IPS DF 6.9 (cell line): ENCODE data around the gene INSYN1.

Experiments used
- DNase-seq: peaks from one replicate; pipeline ENCODE4 v3.0.0-alpha.2; 2013; ENCODE audit warnings: low read depth, low spot score
- H3K27ac ChIP-seq: one replicate; pipeline ENCODE4 v1.5.1; 2013; ENCODE audit warnings: low read length, control low read depth
- H3K27me3 ChIP-seq: 2 replicates; pipeline ENCODE4 v1.6.1; 2013; ENCODE audit warnings: mild to moderate bottlenecking, low read length; ENCODE audit not compliant: control insufficient read depth, insufficient read depth
- H3K36me3 ChIP-seq: 2 replicates; pipeline ENCODE4 v1.6.1; 2013; ENCODE audit warnings: low read length; ENCODE audit not compliant: control insufficient read depth, insufficient read depth
- H3K4me1 ChIP-seq: 2 replicates; pipeline ENCODE4 v1.6.1; 2013; ENCODE audit warnings: low read length; ENCODE audit not compliant: control insufficient read depth, insufficient read depth
- H3K4me3 ChIP-seq: 2 replicates; pipeline ENCODE4 v1.5.1; 2013; ENCODE audit warnings: mild to moderate bottlenecking, low read length
- H3K9me3 ChIP-seq: 2 replicates; pipeline ENCODE4 v1.6.1; 2013; ENCODE audit warnings: low read length, inconsistent platforms; ENCODE audit not compliant: control insufficient read depth, insufficient read depth
- WGBS: extraction: QIAGEN DNeasy Blood & Tissue Kit; methylation state at CpG from one replicate; pipeline ENCODE4 v1.1.7; 2013; ENCODE audit warnings: mixed read lengths, missing lambda C conversion rate; ENCODE audit not compliant: insufficient read length, insufficient coverage; 5-methylcytosine and 5-hydroxymethylcytosine counted together

The INSYN1 gene

DNA sequence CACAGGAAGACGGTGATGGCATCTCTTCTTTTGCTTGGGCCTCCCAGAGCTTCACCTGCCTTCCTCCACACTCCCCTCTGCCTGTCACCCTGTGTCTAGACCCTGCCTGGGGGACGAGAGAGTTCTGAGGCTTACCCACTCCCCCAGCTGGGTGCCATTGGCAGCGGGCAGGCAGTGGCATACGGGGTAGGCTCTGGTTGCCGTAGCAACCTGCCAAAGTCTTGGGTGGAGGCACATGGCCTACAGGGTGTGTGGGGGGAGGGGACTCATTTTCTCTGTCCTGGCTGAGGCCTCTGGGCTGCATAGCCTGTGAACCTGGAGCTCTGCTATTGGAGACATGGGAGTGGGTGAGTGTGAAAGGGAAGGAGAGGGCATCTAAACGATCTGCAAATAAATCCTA is 4.4 kb downstream of the INSYN1 start:
- H3K9me3 ChIP-seq: no peaks in the 10 kb centered on the region
- WGBS: no CpG with 5 or more reads among the region's 6 CpGs
- no peak overlapping the region for H3K27ac ChIP-seq
- DNase-seq: no peak
- H3K27me3 ChIP-seq: no peaks in the 10 kb centered on the region
- H3K4me3 ChIP-seq: no peak overlapping the region
- H3K36me3 ChIP-seq: no peaks in the 10 kb centered on the region
- peaks cover 8% of the 10 kb centered on the region for H3K4me1 ChIP-seq

DNA sequence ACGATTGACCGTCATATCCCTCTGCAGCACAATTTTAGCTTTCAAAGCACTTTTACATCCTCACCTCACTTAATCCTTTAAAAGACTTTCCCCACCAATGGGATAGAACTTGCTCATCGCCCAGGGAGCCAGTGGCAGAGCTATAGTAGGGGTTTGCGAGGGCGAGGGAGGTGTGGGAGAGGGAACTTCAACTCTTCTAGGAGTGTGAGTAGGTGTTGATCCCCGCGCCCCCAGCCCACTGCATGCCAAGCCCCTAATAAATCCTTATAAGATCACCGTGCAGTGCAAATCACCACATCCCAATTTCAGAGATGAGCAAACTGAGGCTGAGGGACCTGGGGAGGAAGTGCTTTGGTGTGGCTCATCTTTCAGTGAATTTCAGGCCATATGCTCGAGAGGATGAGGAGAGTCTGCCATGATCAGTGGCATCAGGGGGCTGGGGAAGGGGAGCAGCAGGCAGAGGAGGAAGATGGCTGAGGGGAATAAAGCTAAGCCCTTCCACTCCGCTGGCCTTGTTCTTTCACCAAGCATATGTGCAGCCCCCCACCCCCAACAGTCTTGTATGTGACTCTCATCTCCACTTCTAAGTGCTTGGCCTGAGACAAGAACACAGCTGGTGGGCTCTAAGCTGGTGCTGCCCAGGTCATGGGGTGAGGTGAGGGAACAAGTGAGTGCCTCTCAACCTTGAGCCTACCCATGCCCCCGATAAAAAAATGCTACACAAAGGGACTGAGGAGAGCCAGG is 5.1 kb downstream of the INSYN1 start:
- no peak for DNase-seq
- no CpG with 5 or more reads among the region's 11 CpGs for WGBS

DNA sequence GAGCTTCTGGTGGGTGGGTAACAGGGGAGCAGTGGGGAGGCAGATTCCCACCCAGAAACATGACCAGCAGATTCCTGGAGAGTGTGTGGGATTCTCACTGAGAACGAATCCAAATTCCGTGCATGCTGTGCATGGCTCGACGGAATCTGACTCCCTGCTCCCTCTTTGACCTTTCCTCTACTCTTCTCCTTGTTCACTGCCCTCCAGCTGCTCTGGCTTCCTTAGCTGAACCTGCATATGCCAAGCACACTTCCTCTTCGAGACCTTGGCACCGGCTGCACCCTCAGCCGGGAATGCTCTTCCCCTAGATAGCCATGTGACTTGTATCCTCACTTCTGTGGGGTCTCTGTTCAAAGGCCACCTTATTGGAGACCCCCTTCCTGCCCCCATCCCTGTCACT is 6.3 kb downstream of the INSYN1 start:
- Histone ChIP-seq H3K9me3 (no peaks in the 10 kb centered on the region), H3K27me3 (no peaks in the 10 kb centered on the region), H3K27ac (no peak overlapping the region), H3K4me3 (no peak overlapping the region), H3K4me1 (peaks cover 9% of the 10 kb centered on the region), H3K36me3 (no peaks in the 10 kb centered on the region)
- WGBS: no CpG with 5 or more reads among the region's 7 CpGs
- no peak for DNase-seq

More for the DNA sequence above, 5.1 kb downstream of the INSYN1 start:
- no peaks in the 10 kb centered on the region for H3K9me3 ChIP-seq
- no peaks in the 10 kb centered on the region for H3K27me3 ChIP-seq
- H3K4me1 ChIP-seq: peaks cover 8% of the 10 kb centered on the region
- no peak overlapping the region for H3K27ac ChIP-seq
- H3K36me3 ChIP-seq: no peaks in the 10 kb centered on the region
- no peak overlapping the region for H3K4me3 ChIP-seq

DNA sequence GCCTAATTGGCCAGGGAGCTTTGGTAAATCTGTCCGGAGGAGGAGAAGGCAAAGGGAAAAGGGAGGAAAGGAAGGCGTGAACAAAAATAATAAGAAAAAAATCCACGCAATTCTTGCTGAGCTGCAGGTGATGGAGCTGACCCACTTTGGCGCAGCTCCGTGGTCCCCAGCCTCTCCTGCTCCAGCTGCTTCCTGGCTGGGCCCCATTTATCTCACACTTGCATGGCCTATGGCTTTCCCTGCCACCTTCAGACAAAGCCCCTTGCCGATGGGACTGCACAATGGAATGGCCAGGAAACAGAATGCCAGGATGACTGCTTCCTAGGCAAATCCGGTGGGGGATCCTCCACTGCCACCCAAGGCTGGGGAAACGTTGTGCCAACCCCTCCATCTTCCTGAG is 6.9 kb downstream of the INSYN1 start:
- no peak overlapping the region for H3K4me3 ChIP-seq
- peaks cover 8% of the 10 kb centered on the region; the same call in 1 of the 2 replicates for H3K4me1 ChIP-seq
- no peak for DNase-seq
- no peaks in the 10 kb centered on the region for H3K9me3 ChIP-seq
- no CpG with 5 or more reads among the region's 8 CpGs for WGBS
- H3K36me3 ChIP-seq: no peaks in the 10 kb centered on the region
- no peaks in the 10 kb centered on the region for H3K27me3 ChIP-seq
- H3K27ac ChIP-seq: no peak overlapping the region

DNA sequence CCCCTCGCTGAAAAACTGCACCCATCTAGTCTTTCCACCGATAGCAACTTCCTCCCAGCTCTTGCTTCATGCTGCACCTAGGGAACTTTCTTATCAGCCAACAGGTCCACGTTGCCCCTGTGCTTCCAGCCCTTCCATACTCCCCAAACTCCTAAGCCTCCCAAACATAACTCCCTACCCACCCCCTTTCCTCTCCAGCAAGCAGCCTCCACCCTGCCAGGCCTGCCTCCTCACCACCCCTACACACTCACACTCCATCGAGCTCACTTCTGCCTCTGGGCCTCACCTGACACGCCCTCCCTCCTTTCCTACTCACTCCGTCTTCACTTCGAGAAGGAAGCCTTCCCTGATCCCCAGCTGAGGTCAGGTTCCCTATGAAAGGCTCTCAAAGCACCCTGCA is 8.1 kb downstream of the INSYN1 start:
- no peak overlapping the region for H3K27ac ChIP-seq
- DNase-seq: no peak
- peaks cover 8% of the 10 kb centered on the region; the same call in 1 of the 2 replicates for H3K4me1 ChIP-seq
- no peaks in the 10 kb centered on the region for H3K36me3 ChIP-seq
- no peaks in the 10 kb centered on the region for H3K9me3 ChIP-seq
- H3K4me3 ChIP-seq: no peak overlapping the region
- H3K27me3 ChIP-seq: no peaks in the 10 kb centered on the region
- no CpG with 5 or more reads among the region's 7 CpGs for WGBS

DNA sequence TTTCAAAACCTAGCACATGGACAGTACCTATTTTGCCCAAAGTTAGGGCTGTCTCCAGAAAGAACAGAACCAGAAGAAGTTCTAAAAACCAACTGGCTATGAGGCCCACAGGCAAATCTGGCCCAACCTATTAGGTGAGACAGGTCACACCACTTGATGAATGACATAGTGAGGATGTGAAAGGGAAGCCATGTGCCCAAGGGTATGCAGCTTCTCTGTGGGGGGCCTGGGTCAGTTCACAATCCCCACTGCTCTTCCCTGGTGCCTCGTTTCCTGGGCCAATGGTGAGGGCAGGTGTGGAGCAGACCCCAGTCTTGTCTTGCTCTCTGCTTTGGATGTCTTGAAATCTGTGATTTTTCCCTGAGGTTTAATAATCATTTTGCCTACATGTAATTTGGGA is 8.9 kb downstream of the INSYN1 start:
- no peak overlapping the region for H3K27ac ChIP-seq
- H3K4me1 ChIP-seq: peaks cover 8% of the 10 kb centered on the region; the same call in 1 of the 2 replicates
- H3K4me3 ChIP-seq: no peak overlapping the region
- DNase-seq: no peak
- no CpG with 5 or more reads among the region's 1 CpG for WGBS
- H3K36me3 ChIP-seq: no peaks in the 10 kb centered on the region
- no peaks in the 10 kb centered on the region for H3K27me3 ChIP-seq
- H3K9me3 ChIP-seq: no peaks in the 10 kb centered on the region

DNA sequence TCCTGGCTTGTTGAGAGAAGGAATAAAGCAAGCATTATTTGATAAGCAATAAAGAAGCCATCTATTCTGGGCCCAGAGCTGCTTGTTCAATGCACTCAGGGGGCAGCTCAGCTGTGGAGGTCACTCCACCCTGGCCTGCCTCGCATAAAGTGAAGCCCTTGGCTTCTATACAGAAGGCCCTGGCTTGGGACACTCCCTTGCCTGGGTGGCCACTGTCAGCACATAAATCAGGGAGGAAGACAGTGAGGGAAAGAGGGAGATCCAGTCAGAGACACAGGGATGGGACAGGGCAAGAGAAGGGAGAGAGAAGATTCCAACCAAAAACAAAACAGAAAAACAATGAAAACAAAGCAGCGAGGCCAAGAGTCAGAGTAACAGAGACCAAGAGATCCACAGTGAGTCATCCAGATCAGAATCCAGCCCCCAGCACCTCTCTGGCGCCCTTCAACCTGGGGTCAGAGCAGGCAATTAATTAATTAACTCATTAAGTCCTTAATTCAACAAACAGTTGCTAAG is 11.8 kb downstream of the INSYN1 start:
- Histone ChIP-seq H3K27me3 (no peaks in the 10 kb centered on the region), H3K27ac (no peak overlapping the region), H3K9me3 (no peaks in the 10 kb centered on the region), H3K4me1 (peaks cover 4% of the 10 kb centered on the region; the same call in 1 of the 2 replicates), H3K36me3 (no peaks in the 10 kb centered on the region), H3K4me3 (no peak overlapping the region)
- no peak for DNase-seq
- WGBS: no CpG with 5 or more reads among the region's 3 CpGs

DNA sequence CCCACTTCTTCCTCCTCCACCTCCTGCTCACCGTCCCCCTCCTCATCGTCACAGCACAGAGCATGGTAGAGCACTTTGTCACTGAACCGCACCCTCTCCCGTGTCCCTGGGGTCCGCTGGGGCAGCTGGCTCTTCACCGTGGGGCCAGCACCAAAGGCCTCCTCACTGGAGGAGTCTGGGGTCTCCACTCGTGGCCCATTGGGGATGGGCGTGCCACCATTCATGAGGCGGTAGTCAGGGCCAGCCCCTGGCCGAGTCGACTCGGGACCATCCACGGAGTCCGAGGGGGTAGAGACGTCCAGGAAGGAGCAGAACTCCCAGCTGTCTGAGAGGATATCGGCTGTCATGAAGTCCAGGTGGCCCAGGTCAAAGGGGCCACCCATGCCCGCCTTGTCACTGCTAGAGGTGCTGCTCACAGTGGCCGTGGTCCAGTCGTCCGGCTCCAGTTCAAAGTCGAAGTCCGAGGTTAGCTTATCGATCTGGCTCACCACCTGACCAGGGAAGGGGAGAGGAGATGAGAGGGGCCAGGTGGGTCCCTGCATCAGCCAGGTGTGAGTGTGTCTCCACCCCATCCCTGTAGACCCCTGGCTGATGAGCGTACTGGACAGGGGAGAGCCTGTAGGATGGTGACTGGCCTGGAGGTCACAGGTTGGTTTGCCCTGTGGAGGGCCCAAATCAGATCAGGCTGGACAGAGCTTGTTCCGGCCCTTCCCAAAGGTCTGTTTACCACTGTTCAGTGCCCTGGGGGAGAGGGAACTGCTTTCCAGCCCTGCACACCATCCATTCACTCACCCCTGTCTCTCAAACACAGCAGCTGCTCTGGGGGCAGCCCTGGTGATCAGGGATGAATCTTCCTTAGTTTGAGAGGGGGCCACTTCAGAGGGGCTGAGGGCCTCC is 12.8 kb downstream of the INSYN1 start:
- Histone ChIP-seq H3K4me1 (peaks cover 4% of the 10 kb centered on the region; the same call in 1 of the 2 replicates), H3K4me3 (no peak overlapping the region), H3K27ac (no peak overlapping the region), H3K27me3 (no peaks in the 10 kb centered on the region), H3K36me3 (no peaks in the 10 kb centered on the region), H3K9me3 (no peaks in the 10 kb centered on the region)
- no peak for DNase-seq
- WGBS: no CpG with 5 or more reads among the region's 25 CpGs

DNA sequence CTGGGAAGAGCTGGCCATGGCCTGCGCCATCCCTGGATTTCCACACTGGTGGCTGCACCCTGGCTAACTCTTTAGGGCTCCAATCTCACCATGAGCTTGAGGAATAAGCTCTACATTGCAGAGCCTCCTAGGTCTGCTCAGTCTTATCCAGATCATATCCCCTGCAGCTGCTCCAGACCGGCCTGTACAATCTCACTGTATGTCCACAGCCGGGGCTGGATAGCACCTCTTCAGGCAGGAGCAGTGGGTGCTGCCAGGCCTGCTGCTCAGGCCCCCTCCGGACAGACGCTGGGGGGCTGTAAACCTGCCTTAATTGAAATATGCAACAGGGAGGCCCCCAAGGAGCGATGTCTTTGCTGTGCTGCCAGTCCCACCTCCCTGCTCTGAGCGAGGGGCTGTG is 15.6 kb downstream of the INSYN1 start:
- no peak overlapping the region for H3K27ac ChIP-seq
- H3K4me1 ChIP-seq: no peaks in the 10 kb centered on the region
- H3K4me3 ChIP-seq: no peak overlapping the region
- H3K36me3 ChIP-seq: no peaks in the 10 kb centered on the region
- no peaks in the 10 kb centered on the region for H3K9me3 ChIP-seq
- H3K27me3 ChIP-seq: no peaks in the 10 kb centered on the region
- WGBS: no CpG with 5 or more reads among the region's 7 CpGs
- DNase-seq: no peak

DNA sequence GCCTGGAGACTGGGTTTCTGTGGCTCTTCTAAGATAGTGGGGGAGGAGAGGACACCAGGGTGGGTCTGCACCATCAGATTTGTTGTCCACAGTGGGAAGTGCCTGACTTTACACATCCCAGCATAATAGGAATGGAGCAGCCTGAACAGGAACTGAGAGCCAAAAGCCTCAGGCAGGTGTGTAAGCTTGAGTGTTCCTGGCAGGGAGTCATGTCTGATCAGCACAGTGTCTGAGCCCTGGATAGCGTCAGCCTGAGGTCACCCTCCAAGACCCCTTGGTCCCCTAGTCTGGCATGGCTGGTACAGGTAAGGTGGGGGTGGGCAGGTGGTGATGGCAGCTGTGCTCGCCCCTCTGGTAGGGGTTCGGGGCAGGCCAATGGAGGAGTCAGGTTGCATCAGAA is 20.2 kb downstream of the INSYN1 start:
- Histone ChIP-seq H3K27ac (no peak overlapping the region), H3K4me3 (no peak overlapping the region), H3K4me1 (no peaks in the 10 kb centered on the region), H3K27me3 (no peaks in the 10 kb centered on the region), H3K9me3 (no peaks in the 10 kb centered on the region), H3K36me3 (no peaks in the 10 kb centered on the region)
- WGBS: no CpG with 5 or more reads among the region's 3 CpGs
- no peak for DNase-seq
